ENCODE measurements around the gene MED31. TPM values are rescaled to one million over a fixed set of nuclear protein-coding genes. Genes with fewer than 3 reads are reported as not detected.
"Not testable (repeated sequence)": the region's sequence is repeated elsewhere in the genome, so short reads cannot be mapped to it uniquely, and the experiment has no call there.

Gene MED31
- total RNA-seq, 2 donors from 2014 or later: 12.8 to 16.6 TPM

DNA sequence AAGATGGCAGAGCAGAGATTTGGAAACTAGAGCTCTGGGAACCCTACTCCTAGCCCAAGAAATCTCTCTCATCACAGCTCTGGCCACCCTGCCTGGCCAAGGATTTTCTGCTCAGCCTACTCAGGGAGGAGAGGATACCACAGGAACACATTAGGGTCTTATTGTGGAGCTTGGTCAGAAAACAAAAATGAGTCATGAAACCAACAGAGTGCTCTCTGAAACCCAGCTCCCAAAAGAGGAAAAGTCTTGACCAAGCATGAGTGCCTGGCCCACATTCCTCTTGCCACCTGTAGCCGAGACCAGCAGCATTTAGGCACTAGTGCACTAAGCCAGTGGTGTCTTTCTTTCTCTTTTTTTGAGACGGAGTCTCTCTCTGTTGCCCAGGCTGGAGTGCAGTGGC is 43.6 kb upstream of the MED31 start:
- TF ChIP-seq, protein P1, sequence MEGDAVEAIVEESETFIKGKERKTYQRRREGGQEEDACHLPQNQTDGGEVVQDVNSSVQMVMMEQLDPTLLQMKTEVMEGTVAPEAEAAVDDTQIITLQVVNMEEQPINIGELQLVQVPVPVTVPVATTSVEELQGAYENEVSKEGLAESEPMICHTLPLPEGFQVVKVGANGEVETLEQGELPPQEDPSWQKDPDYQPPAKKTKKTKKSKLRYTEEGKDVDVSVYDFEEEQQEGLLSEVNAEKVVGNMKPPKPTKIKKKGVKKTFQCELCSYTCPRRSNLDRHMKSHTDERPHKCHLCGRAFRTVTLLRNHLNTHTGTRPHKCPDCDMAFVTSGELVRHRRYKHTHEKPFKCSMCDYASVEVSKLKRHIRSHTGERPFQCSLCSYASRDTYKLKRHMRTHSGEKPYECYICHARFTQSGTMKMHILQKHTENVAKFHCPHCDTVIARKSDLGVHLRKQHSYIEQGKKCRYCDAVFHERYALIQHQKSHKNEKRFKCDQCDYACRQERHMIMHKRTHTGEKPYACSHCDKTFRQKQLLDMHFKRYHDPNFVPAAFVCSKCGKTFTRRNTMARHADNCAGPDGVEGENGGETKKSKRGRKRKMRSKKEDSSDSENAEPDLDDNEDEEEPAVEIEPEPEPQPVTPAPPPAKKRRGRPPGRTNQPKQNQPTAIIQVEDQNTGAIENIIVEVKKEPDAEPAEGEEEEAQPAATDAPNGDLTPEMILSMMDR (conservative IDR thresholded peaks at IDR 0.05): no peak
- no peaks in the 10 kb centered on the region for H3K9me3 Mint-ChIP-seq
- no peak for DNase-seq
- Histone ChIP-seq H3K9ac (ENCODE audit: extremely low read depth, low read length, poor library complexity, severe bottlenecking) (no peak overlapping the region), H3K9me3 (ENCODE audit: control insufficient read depth, low read length) (no peaks in the 10 kb centered on the region), H3K27me3 (ENCODE audit: control insufficient read depth, insufficient read depth, low read length, poor library complexity, severe bottlenecking) (peaks cover 12% of the 10 kb centered on the region), H3K27ac (ENCODE audit: low read depth, low read length) (no peak overlapping the region), H3K4me1 (ENCODE audit: control insufficient read depth, insufficient read depth, low read length) (no peaks in the 10 kb centered on the region), H3K4me3 (ENCODE audit: low read length) (no peak overlapping the region), H3K36me3 (ENCODE audit: control insufficient read depth, insufficient read depth, low read length) (no peaks in the 10 kb centered on the region)
- no peak overlapping the region for H3K4me3 Mint-ChIP-seq
- H3K27me3 Mint-ChIP-seq (ENCODE audit: insufficient read depth): peaks cover 28% of the 10 kb centered on the region
- H3K4me1 Mint-ChIP-seq: no peaks in the 10 kb centered on the region
- H3K27ac Mint-ChIP-seq: no peak overlapping the region
- 85 to 93% methylated on average over 2 of the region's 2 CpGs for WGBS, 2 experiments (ENCODE audit: insufficient coverage in 1 of 2, insufficient read length in 1 of 2)
- H3K36me3 Mint-ChIP-seq (ENCODE audit: low read depth): no peaks in the 10 kb centered on the region

DNA sequence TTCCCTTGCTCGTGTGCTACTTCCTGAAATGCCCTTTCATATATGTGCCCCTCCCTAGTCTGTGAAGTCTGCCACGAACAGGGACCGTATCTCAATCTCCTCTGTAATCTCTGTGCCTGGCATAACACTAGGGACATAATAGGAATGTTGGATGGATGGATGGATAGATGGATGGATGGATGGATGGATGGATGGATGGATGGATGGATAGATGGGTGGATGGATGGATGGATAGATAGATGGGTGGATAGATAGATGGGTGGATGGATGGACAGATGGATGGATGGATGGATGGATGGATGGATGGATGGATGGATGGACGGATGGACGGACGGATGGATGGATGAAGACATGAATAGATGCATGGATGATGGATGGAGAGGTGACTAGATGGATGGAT is 40.6 kb upstream of the MED31 start:
- 93% methylated on average over 3 to 6 of the region's 6 CpGs for WGBS, 2 experiments (ENCODE audit: insufficient coverage in 1 of 2, insufficient read length in 1 of 2)
- DNase-seq; H3K9me3 Mint-ChIP-seq; H3K36me3 Mint-ChIP-seq (ENCODE audit: low read depth); H3K4me1 ChIP-seq (ENCODE audit: control insufficient read depth, insufficient read depth, low read length); H3K36me3 ChIP-seq (ENCODE audit: control insufficient read depth, insufficient read depth, low read length); H3K27ac ChIP-seq (ENCODE audit: low read depth, low read length); H3K4me3 ChIP-seq (ENCODE audit: low read length); H3K9me3 ChIP-seq (ENCODE audit: control insufficient read depth, low read length); H3K9ac ChIP-seq (ENCODE audit: extremely low read depth, low read length, poor library complexity, severe bottlenecking); H3K4me3 Mint-ChIP-seq; H3K27ac Mint-ChIP-seq; H3K4me1 Mint-ChIP-seq: not testable (repeated sequence)
- peaks cover 12% of the 10 kb centered on the region for H3K27me3 ChIP-seq (ENCODE audit: control insufficient read depth, insufficient read depth, low read length, poor library complexity, severe bottlenecking)
- H3K27me3 Mint-ChIP-seq (ENCODE audit: insufficient read depth): peaks cover 31% of the 10 kb centered on the region

DNA sequence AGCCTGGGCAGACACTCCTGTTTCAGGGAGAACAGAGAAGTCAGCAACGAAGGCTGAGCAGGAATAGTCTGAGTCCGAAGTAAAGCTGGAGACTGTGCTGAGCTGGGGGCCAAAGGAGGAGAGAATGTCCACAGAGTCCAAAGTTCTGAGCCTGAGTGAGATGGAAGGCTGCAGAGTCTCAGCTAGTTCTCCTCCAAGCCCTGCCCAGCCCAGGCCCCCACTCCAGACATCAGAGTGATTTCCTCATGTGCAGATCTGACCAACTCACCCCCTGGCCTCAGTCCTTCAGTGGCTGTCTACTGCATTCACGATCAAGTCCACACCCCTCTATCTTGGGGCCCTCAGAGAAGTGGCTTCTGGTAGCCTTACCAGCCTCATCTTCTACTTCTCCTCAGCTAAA is 40.1 kb upstream of the MED31 start:
- TF ChIP-seq, protein P1 (conservative IDR thresholded peaks at IDR 0.05): no peak
- H3K4me1 ChIP-seq (ENCODE audit: control insufficient read depth, insufficient read depth, low read length): no peaks in the 10 kb centered on the region
- no peak overlapping the region for H3K27ac ChIP-seq (ENCODE audit: low read depth, low read length)
- Mint-ChIP-seq H3K9me3 (no peaks in the 10 kb centered on the region), H3K36me3 (ENCODE audit: low read depth) (no peaks in the 10 kb centered on the region), H3K4me1 (no peaks in the 10 kb centered on the region), H3K27ac (no peak overlapping the region), H3K4me3 (no peak overlapping the region), H3K27me3 (ENCODE audit: insufficient read depth) (peaks cover 33% of the 10 kb centered on the region)
- 86 to 93% methylated on average over 2 to 3 of the region's 3 CpGs for WGBS, 2 experiments (ENCODE audit: insufficient coverage in 1 of 2, insufficient read length in 1 of 2)
- no peaks in the 10 kb centered on the region for H3K9me3 ChIP-seq (ENCODE audit: control insufficient read depth, low read length)
- H3K4me3 ChIP-seq (ENCODE audit: low read length): no peak overlapping the region
- no peak for DNase-seq
- no peak overlapping the region for H3K9ac ChIP-seq (ENCODE audit: extremely low read depth, low read length, poor library complexity, severe bottlenecking)
- peaks cover 12% of the 10 kb centered on the region for H3K27me3 ChIP-seq (ENCODE audit: control insufficient read depth, insufficient read depth, low read length, poor library complexity, severe bottlenecking)
- no peaks in the 10 kb centered on the region for H3K36me3 ChIP-seq (ENCODE audit: control insufficient read depth, insufficient read depth, low read length)

DNA sequence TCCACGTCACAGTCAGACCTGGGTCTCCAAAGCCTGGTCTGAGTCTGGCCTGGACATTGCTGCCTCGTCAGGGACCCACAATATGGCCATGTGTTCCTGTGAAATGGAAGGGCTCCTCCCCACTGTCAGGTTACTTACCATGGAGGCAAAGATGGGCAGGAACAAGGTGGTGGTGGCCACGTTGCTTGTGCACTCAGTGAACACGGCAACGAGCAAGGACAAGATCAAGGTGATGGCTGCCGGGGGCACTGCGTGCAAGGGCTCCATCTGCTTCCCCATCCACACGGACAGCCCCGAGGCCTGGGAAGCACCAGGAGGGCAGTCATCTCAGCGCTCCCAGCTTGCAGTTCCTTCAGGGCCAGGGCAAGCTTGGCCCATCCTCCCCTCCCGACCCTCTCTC is 39.2 kb upstream of the MED31 start:
- peaks cover 33% of the 10 kb centered on the region for H3K27me3 Mint-ChIP-seq (ENCODE audit: insufficient read depth)
- H3K4me1 Mint-ChIP-seq: no peaks in the 10 kb centered on the region
- 88 to 93% methylated on average over 7 to 11 of the region's 11 CpGs for WGBS, 2 experiments (ENCODE audit: insufficient coverage in 1 of 2, insufficient read length in 1 of 2)
- H3K27ac ChIP-seq (ENCODE audit: low read depth, low read length): no peak overlapping the region
- TF ChIP-seq, protein P1 (conservative IDR thresholded peaks at IDR 0.05): no peak
- H3K27me3 ChIP-seq (ENCODE audit: control insufficient read depth, insufficient read depth, low read length, poor library complexity, severe bottlenecking): peaks cover 12% of the 10 kb centered on the region
- DNase-seq: no peak
- H3K4me3 ChIP-seq (ENCODE audit: low read length): no peak overlapping the region
- no peak overlapping the region for H3K27ac Mint-ChIP-seq
- no peaks in the 10 kb centered on the region for H3K36me3 ChIP-seq (ENCODE audit: control insufficient read depth, insufficient read depth, low read length)
- H3K9me3 ChIP-seq (ENCODE audit: control insufficient read depth, low read length): no peaks in the 10 kb centered on the region
- H3K36me3 Mint-ChIP-seq (ENCODE audit: low read depth): no peaks in the 10 kb centered on the region
- no peak overlapping the region for H3K9ac ChIP-seq (ENCODE audit: extremely low read depth, low read length, poor library complexity, severe bottlenecking)
- H3K9me3 Mint-ChIP-seq: no peaks in the 10 kb centered on the region
- no peak overlapping the region for H3K4me3 Mint-ChIP-seq
- no peaks in the 10 kb centered on the region for H3K4me1 ChIP-seq (ENCODE audit: control insufficient read depth, insufficient read depth, low read length)

Measured in endodermal cell (in vitro differentiated cells).